Measurements from ENCODE around the gene TREML4. TPM values are rescaled to one million over a fixed set of nuclear protein-coding genes. Genes with fewer than 3 reads are reported as not detected.

Gene TREML4
- total and polyA plus RNA-seq, 10 of the 15 experiments (the other 5 are each of a cell fraction or from before 2014, with no cell fraction given): not detected

DNA sequence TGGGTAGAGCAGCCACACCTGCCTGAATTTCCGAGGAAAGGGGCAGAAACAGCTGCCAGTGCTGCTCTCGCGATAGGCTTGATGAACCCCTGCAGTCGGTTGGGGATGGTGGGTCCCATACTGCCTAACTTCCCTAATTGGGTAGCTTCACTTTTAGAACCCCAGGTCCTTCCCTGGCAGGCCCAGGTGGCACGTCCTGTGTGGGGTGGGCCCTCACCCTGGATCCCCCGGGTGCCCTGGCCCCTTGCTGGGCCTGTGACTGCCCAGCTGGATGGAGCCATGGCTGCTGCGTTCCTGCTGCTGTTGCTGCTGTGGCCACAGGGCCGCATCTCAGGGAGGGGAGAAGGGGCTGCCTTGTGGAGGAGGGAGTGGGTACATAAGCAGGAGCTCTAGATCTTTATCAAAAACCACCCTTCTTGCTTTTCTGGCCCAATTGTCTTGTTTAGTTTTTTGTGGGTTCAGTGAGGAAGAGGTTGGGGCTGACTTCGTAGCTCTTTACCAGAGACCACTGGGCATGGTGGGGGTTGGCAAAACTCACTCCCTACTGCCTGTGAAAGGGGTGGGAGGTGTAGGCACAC, 19.2 kb downstream of the TREML4 start:
- H3K9me3 ChIP-seq (replicated peaks; ENCODE audit: control insufficient read depth, insufficient read depth, low read length): no peaks in the 10 kb centered on the region
- in situ Hi-C loops (cut with MboI): no loop called here
- no peak overlapping the region for H2AFZ ChIP-seq (ENCODE audit: control insufficient read depth, low read depth, low read length)
- ChIA-PET POLR2A (no interaction called here), RAD21 (ENCODE audit: unreplicated experiment) (interaction anchor here (0.7 kb wide), 1 partner anchor 52 kb away, joined by 4 read pairs; no protein-coding TSS in a partner anchor), CTCF (no interaction called here), SMC1A (ENCODE audit: uncharacterized antibody, unreplicated experiment) (no interaction called here)
- ATAC-seq: no peak
- no peak overlapping the region for H3K4me3 ChIP-seq
- 56% methylated on average over 9 of the region's 9 CpGs for WGBS (ENCODE audit: insufficient coverage, insufficient replicate concordance, low lambda C conversion rate, missing lambda C conversion rate)
- H3K4me1 ChIP-seq (ENCODE audit: control insufficient read depth, insufficient read depth, low read length): no peaks in the 10 kb centered on the region
- H4K20me1 ChIP-seq (ENCODE audit: control insufficient read depth, insufficient read depth): no peaks in the 10 kb centered on the region
- no peak overlapping the region for H3K9ac ChIP-seq (ENCODE audit: control insufficient read depth, insufficient read depth, low read length)
- H3K4me2 ChIP-seq (ENCODE audit: control insufficient read depth, insufficient read depth): no peak overlapping the region
- intact Hi-C loops (cut with micrococcal nuclease; ENCODE audit: unreplicated experiment): no loop called here
- no peaks in the 10 kb centered on the region for H3K36me3 ChIP-seq (ENCODE audit: control insufficient read depth in 2 of 2, insufficient read depth in 2 of 2, low read length in 1 of 2)
- no peak for FAIRE-seq
- BruUV-seq (replicated peaks): no TSS peak
- no peaks in the 10 kb centered on the region for H3K79me2 ChIP-seq (ENCODE audit: control insufficient read depth, insufficient read depth, low read length)
- no peak overlapping the region for H3K27ac ChIP-seq (ENCODE audit: control insufficient read depth, insufficient read depth)
- no peaks in the 10 kb centered on the region for H3K27me3 ChIP-seq (replicated peaks in 1 of 2; ENCODE audit: control insufficient read depth in 2 of 2, insufficient read depth in 2 of 2, low read length in 1 of 2)
- no peak for DNase-seq (ENCODE audit: low read depth, low spot score)
- TF ChIP-seq SREBF1 (IDR thresholded peaks at IDR 0.05; ENCODE audit: low read length) (no peak), ATF7 (IDR thresholded peaks at IDR 0.05; ENCODE audit: low read depth) (no peak), RBBP5 (conservative IDR thresholded peaks at IDR 0.05) (no peak), MYB (IDR thresholded peaks at IDR 0.05; ENCODE audit: borderline replicate concordance, low read depth, low read length) (no peak), KDM1A (IDR thresholded peaks at IDR 0.05; ENCODE audit: borderline replicate concordance) (no peak), EZH2 (IDR thresholded peaks at IDR 0.05; ENCODE audit: borderline replicate concordance, control insufficient read depth, low read depth, low read length) (no peak), NFXL1 (IDR thresholded peaks at IDR 0.05; ENCODE audit: borderline replicate concordance) (no peak), SUPT20H (IDR thresholded peaks at IDR 0.05; ENCODE audit: borderline replicate concordance, control insufficient read depth, low read depth, low read length) (no peak), MEF2B (IDR thresholded peaks at IDR 0.05; ENCODE audit: partially characterized antibody, poor library complexity, severe bottlenecking) (no peak), TBL1XR1 (IDR thresholded peaks at IDR 0.05; ENCODE audit: low read depth, low read length) (no peak), TCF7 (IDR thresholded peaks at IDR 0.05; ENCODE audit: borderline replicate concordance) (no peak), SMARCA5 (IDR thresholded peaks at IDR 0.05) (no peak), PML (IDR thresholded peaks at IDR 0.05; ENCODE audit: low read length) (no peak)
- TF ChIP-seq, protein P1, sequence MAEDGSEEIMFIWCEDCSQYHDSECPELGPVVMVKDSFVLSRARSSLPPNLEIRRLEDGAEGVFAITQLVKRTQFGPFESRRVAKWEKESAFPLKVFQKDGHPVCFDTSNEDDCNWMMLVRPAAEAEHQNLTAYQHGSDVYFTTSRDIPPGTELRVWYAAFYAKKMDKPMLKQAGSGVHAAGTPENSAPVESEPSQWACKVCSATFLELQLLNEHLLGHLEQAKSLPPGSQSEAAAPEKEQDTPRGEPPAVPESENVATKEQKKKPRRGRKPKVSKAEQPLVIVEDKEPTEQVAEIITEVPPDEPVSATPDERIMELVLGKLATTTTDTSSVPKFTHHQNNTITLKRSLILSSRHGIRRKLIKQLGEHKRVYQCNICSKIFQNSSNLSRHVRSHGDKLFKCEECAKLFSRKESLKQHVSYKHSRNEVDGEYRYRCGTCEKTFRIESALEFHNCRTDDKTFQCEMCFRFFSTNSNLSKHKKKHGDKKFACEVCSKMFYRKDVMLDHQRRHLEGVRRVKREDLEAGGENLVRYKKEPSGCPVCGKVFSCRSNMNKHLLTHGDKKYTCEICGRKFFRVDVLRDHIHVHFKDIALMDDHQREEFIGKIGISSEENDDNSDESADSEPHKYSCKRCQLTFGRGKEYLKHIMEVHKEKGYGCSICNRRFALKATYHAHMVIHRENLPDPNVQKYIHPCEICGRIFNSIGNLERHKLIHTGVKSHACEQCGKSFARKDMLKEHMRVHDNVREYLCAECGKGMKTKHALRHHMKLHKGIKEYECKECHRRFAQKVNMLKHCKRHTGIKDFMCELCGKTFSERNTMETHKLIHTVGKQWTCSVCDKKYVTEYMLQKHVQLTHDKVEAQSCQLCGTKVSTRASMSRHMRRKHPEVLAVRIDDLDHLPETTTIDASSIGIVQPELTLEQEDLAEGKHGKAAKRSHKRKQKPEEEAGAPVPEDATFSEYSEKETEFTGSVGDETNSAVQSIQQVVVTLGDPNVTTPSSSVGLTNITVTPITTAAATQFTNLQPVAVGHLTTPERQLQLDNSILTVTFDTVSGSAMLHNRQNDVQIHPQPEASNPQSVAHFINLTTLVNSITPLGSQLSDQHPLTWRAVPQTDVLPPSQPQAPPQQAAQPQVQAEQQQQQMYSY (CRISPR knock-in tag; IDR thresholded peaks at IDR 0.05): no peak
- TF ChIP-seq, protein P2, sequence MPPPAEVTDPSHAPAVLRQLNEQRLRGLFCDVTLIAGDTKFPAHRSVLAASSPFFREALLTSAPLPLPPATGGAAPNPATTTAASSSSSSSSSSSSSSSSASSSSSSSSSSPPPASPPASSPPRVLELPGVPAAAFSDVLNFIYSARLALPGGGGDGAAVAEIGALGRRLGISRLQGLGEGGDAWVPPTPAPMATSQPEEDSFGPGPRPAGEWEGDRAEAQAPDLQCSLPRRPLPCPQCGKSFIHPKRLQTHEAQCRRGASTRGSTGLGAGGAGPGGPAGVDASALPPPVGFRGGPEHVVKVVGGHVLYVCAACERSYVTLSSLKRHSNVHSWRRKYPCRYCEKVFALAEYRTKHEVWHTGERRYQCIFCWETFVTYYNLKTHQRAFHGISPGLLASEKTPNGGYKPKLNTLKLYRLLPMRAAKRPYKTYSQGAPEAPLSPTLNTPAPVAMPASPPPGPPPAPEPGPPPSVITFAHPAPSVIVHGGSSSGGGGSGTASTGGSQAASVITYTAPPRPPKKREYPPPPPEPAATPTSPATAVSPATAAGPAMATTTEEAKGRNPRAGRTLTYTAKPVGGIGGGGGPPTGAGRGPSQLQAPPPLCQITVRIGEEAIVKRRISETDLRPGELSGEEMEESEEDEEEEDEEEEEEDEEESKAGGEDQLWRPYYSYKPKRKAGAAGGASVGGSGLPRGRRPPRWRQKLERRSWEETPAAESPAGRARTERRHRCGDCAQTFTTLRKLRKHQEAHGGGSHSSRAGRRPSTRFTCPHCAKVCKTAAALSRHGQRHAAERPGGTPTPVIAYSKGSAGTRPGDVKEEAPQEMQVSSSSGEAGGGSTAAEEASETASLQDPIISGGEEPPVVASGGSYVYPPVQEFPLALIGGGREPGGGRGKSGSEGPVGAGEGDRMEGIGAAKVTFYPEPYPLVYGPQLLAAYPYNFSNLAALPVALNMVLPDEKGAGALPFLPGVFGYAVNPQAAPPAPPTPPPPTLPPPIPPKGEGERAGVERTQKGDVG (CRISPR knock-in tag; IDR thresholded peaks at IDR 0.05): no peak
- TF ChIP-seq, protein P3, sequence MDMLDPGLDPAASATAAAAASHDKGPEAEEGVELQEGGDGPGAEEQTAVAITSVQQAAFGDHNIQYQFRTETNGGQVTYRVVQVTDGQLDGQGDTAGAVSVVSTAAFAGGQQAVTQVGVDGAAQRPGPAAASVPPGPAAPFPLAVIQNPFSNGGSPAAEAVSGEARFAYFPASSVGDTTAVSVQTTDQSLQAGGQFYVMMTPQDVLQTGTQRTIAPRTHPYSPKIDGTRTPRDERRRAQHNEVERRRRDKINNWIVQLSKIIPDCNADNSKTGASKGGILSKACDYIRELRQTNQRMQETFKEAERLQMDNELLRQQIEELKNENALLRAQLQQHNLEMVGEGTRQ (IDR thresholded peaks at IDR 0.05; ENCODE audit: borderline replicate concordance, low read depth, low read length): no peak
- TF ChIP-seq, protein P4, sequence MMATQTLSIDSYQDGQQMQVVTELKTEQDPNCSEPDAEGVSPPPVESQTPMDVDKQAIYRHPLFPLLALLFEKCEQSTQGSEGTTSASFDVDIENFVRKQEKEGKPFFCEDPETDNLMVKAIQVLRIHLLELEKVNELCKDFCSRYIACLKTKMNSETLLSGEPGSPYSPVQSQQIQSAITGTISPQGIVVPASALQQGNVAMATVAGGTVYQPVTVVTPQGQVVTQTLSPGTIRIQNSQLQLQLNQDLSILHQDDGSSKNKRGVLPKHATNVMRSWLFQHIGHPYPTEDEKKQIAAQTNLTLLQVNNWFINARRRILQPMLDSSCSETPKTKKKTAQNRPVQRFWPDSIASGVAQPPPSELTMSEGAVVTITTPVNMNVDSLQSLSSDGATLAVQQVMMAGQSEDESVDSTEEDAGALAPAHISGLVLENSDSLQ (IDR thresholded peaks at IDR 0.05): no peak
